HG03097 (cell line): ENCODE data around the gene ABHD16B.
"Not testable (repeated sequence)": the region's sequence is repeated elsewhere in the genome, so short reads cannot be mapped to it uniquely, and the experiment has no call there.

Experiments
- ATAC-seq: cut with Tn5 transposase; IDR thresholded peaks from one replicate; pipeline ENCODE4 v1.9.1; 2021; ENCODE audit not compliant: unreplicated experiment, low FRiP score

Gene ABHD16B

GRCh38 chr20:63874241-63874640, 12.9 kb downstream of the ABHD16B start:
- not testable (repeated sequence) for ATAC-seq

DNA sequence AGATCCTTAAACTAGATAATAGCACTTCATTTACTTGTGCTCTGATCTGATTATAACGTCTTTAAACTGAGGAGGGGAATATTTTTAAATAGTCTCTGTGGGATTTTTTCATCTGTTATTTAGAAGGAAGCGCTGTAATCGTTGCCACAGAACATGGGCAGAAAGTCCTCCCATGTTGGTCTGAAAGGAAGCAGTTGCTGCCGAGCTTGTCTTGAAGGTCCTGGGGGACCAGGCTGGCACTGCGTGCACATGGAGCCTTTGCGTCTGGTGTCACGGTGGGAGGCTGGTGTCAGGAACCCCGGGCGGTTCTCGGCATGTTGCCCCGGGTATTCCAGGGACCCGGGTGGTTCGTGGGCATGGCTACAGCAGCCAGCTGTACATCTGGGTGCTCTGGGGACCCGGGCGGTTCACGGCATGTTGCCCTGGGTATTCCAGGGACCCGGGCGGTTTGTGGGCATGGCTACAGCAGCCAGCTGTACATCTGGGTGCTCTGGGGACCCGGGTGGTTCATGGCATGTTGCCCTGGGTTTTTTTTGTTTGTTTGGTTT, 15.3 kb downstream of the ABHD16B start:
- ATAC-seq, result no peak

DNA sequence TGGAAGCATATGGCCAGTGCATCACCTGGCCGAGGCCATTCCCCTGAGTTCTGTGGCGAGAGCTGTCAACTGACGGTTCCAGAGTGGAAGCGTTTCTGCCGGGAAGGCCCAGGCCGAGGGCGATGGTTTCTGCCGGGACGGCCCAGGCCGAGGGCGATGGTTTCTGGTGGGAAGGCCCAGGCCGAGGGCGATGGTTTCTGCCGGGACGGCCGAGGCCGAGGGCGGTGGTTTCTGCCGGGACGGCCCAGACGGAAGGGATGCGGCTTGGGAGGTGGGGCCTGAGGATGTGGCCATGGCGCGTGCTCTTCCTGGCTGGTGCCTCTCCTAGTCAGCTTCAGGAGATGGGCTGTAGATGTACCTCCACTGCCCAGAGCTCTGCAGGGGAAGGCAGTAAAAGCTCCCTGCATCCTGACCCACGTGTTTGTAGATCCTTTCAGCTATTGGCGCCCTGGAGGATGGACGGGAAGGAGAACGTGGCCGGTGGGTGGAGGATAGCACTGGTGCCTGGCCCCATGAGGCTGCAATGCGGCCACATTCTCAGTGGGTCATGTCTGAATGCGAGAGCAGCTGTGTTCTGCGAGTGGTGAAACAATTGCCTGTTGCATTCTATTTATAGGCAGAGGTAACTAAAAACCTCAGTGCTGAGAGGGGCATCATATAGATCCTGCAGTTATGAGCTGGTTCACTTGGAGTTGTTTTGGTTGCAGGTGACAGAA, 16.6 kb downstream of the ABHD16B start:
- no peak for ATAC-seq

GRCh38 chr20:63878899-63879663, 17.8 kb downstream of the ABHD16B start:
- ATAC-seq, result no peak

DNA sequence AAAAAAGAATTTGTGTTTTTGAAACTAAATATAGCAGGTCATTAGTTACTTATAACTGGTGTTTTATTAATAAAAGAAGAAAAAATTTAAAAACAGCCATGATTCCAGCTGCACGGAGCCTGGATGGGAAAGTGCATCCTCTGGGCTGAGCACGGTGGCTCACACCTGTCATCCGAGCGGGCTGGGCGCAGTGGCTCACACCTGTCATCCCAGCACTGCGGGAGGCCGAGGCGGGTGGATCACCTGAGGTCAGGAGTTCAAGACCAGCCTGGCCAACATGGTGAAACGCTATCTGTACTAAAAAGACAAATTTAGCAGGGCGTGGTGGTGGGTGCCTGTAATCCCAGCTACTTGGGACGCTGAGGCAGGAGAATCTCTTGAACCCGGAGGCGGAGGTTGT, 19.6 kb downstream of the ABHD16B start:
- not testable (repeated sequence) for ATAC-seq

DNA sequence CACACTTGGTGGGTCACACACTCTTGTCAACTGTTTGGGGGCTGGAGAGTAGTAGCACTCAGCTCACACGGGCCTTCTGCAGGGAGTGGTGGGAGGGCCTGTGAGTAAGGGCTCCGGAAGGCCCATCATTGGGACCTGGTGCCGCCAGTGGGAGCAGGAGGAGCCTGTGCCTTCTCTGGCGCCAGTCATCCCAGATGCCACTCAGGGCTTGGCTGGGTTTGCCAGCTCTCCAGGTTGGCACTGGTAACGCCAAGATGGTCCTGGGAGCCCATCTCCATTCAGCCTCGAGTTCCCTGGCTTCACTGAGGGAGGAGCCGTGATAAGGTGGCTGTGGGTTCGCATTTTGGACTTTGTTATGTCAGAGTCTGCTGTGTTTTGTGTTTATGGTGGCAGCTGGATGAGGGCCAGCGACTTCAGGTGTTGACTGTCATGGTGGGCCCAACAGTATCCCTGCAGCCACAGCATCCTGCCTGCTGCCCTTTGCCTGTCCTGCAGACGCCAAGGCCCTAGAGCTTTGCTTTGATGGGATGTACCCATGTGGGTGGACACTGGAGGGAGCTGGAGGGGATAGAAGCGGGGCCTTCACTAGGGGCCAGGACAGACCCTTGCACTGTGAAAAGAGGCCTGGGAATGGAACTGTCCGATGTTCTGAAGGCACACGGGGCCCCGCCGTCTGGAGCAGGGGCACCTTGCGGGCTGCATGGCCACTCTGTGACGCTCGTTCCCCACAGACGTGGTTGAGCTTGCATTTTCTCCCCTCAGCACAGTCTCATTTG, 20.3 kb downstream of the ABHD16B start:
- no peak for ATAC-seq

GRCh38 chr20:63882257-63883200, 21.2 kb downstream of the ABHD16B start:
- ATAC-seq, result no peak

- ATAC-seq, result no peak
These were observed 21.9 kb downstream of the ABHD16B start for GRCh38 chr20:63883201-63883593.

- ATAC-seq, result no peak
These were observed 23.4 kb downstream of the ABHD16B start for GRCh38 chr20:63884506-63885263.

GRCh38 chr20:63885264-63886053, 24.2 kb downstream of the ABHD16B start:
- ATAC-seq, result no peak

DNA sequence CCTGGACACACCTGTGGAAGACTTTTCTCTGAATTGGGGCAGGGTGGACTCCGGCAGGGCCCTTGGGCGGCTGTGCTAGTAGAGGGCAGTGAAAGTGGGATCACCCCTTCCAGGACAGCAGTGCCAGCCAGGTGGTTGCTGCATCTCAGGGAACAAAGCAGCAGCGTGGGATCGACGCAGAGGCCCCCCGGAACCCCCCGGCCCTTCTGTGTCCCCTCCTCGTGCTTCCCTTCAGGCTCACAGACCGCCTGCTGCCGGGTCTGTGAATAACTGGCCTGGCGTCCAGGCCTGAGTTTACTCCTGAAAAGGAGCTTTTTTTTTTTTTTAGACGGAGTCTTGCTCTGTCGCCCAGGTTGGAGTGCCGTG, 24.7 kb downstream of the ABHD16B start:
- no peak for ATAC-seq

DNA sequence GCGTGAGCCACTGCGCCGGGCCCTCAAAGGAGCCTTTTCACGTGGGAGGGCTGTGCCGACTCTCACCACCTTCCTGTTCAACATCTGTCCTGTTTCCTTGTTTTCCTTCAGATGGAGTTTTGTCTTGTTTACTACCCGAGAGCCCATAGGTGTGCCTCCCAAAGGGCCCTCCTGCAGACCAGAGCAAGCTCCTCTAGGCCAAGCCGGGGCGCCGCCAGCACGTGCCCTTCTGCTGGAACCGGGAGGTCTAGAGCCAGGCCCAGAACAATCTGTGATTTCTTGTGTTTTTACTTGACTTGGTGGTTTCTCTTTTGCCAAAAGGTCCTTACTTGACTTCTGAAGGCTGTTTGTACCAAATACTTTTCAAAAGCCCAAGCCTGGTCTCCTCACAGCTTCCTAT, 25.6 kb downstream of the ABHD16B start:
- no peak for ATAC-seq

GRCh38 chr20:63889241-63890200, 28.2 kb downstream of the ABHD16B start:
- ATAC-seq, result no peak

- no peak for ATAC-seq
These were observed 28.9 kb downstream of the ABHD16B start for GRCh38 chr20:63890201-63890576.

- ATAC-seq, result no peak
These were observed 29.3 kb downstream of the ABHD16B start for GRCh38 chr20:63890616-63891015.

GRCh38 chr20:63891061-63892002, 30.0 kb downstream of the ABHD16B start:
- no peak for ATAC-seq
